Activated naive CD8-positive, alpha-beta T cell (primary cell): Measurements from ENCODE around the gene IFNGR2.
"Not testable (repeated sequence)": the region's sequence is repeated elsewhere in the genome, so short reads cannot be mapped to it uniquely, and the experiment has no call there.

ENCODE experiments used
- H3K27ac Mint-ChIP-seq: one replicate; pipeline ENCODE4 v1.8.0; 2021; ENCODE audit warnings: mixed read lengths
- H3K27me3 Mint-ChIP-seq: one replicate; pipeline ENCODE4 v1.8.0; 2021; ENCODE audit warnings: mixed read lengths
- H3K36me3 Mint-ChIP-seq: one replicate; pipeline ENCODE4 v1.8.0; 2021; ENCODE audit warnings: mixed read lengths
- H3K4me1 Mint-ChIP-seq: one replicate; pipeline ENCODE4 v1.8.0; 2021; ENCODE audit warnings: low read depth, mixed read lengths
- H3K4me3 Mint-ChIP-seq: one replicate; pipeline ENCODE4 v1.8.0; 2021; ENCODE audit warnings: mild to moderate bottlenecking, mixed read lengths
- H3K9me3 Mint-ChIP-seq: one replicate; pipeline ENCODE4 v1.8.0; 2021; ENCODE audit warnings: low read depth, mixed read lengths

Gene IFNGR2

GRCh38 chr21:33430858-33431257, 27.6 kb downstream of the IFNGR2 start:
- Mint-ChIP-seq H3K27me3 (no peaks in the 10 kb centered on the region), H3K4me3 (no peak overlapping the region), H3K4me1 (peaks cover 24% of the 10 kb centered on the region), H3K36me3 (peaks cover 17% of the 10 kb centered on the region), H3K27ac (no peak overlapping the region), H3K9me3 (no peaks in the 10 kb centered on the region)

GRCh38 chr21:33432496-33432895, 29.3 kb downstream of the IFNGR2 start:
- Mint-ChIP-seq H3K27me3 (no peaks in the 10 kb centered on the region), H3K4me3 (no peak overlapping the region), H3K9me3 (no peaks in the 10 kb centered on the region), H3K27ac (peak overlapping the region; percentile 66), H3K4me1 (peaks cover 25% of the 10 kb centered on the region), H3K36me3 (peaks cover 17% of the 10 kb centered on the region)

DNA sequence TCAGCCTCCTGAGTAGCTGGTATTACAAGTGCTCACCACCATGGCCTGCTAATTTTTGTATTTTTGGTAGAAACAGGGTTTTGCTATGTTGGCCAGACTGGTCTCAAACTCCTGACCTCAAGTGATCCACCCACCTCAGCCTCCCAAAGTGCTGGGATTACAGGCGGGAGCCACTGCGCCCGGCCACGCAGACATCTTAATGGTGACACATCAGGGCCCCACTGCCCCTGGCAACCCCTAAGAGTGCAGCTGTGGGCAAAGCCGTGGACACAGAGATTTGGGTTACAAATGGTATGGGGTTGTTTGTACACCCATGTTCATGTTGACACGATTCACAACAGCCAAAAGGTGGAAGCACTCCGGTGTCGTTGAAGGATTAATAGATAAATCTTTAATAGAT, 29.8 kb downstream of the IFNGR2 start:
- peaks cover 25% of the 10 kb centered on the region for H3K4me1 Mint-ChIP-seq
- peaks cover 17% of the 10 kb centered on the region for H3K36me3 Mint-ChIP-seq
- H3K27ac Mint-ChIP-seq: peak overlapping the region; percentile 78
- H3K4me3 Mint-ChIP-seq: no peak overlapping the region
- H3K27me3 Mint-ChIP-seq: no peaks in the 10 kb centered on the region
- no peaks in the 10 kb centered on the region for H3K9me3 Mint-ChIP-seq

- Mint-ChIP-seq H3K4me3 (peak overlapping the region; percentile 13), H3K36me3 (peaks cover 17% of the 10 kb centered on the region)
Measured at GRCh38 chr21:33433425-33434114, 30.4 kb downstream of the IFNGR2 start.

GRCh38 chr21:33434770-33435360, 31.7 kb downstream of the IFNGR2 start:
- peak overlapping the region; percentile 72 for H3K4me3 Mint-ChIP-seq
- H3K27me3 Mint-ChIP-seq: no peaks in the 10 kb centered on the region
- H3K9me3 Mint-ChIP-seq: no peaks in the 10 kb centered on the region
- H3K4me1 Mint-ChIP-seq: peaks cover 25% of the 10 kb centered on the region
- peaks cover 17% of the 10 kb centered on the region for H3K36me3 Mint-ChIP-seq
- H3K27ac Mint-ChIP-seq: peak overlapping the region; percentile 95

More at GRCh38 chr21:33433425-33434114, 30.4 kb downstream of the IFNGR2 start:
- H3K27ac Mint-ChIP-seq: peak overlapping the region; percentile 78
- no peaks in the 10 kb centered on the region for H3K9me3 Mint-ChIP-seq
- peaks cover 25% of the 10 kb centered on the region for H3K4me1 Mint-ChIP-seq
- H3K27me3 Mint-ChIP-seq: no peaks in the 10 kb centered on the region

- Mint-ChIP-seq H3K4me1 (peaks cover 29% of the 10 kb centered on the region), H3K9me3 (no peaks in the 10 kb centered on the region), H3K27me3 (no peaks in the 10 kb centered on the region), H3K36me3 (peaks cover 16% of the 10 kb centered on the region), H3K27ac (peak overlapping the region; percentile 58), H3K4me3 (no peak overlapping the region)
Measured at GRCh38 chr21:33437140-33437539, 33.9 kb downstream of the IFNGR2 start.

DNA sequence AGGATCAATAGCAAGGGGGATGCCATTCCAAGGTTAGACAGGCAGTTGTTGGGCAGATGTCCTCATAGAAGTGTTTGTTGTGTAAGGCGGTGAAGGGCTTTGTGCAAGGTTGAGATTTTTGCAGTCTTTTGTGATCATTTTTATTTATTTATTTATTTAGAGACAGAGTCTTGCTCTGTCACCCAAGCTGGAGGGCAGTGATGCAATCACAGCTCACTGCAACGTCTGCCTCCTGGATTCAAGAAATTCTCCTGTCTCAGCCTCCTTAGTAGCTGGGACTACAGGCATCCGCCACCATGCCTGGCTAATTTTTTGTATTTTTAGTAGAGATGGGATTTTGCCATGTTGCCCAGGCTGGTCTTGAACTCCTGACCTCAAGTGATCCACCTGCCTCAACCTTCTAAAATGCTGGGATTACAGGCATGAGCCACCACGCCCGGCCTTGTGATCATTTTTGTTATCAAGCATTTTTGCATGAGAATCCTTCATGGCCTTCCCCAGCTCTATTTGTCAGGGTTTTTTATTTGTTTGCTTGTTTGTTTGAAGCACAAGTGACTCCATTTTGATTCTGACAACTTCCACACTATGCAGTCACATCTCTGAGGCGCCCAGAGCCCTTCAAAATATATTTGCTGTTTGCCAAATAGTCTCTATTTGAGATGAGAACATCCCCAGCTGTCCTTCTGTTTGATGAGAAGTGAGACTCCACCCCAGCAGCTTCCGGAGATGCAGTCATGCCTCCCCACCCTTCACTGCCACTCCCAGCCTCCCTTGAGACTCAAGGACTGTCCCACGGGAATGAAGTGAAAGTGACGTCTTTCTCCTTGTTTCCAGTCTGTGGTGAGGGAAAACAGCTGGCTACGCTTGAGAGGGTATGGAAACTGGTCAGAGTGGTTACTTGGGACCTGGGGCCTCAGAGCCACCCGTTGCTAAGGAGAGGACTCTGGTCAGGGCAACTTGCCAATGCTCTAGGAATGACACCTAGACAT, 38.6 kb downstream of the IFNGR2 start:
- H3K4me1 Mint-ChIP-seq: peaks cover 8% of the 10 kb centered on the region
- H3K27ac Mint-ChIP-seq: no peak overlapping the region
- no peaks in the 10 kb centered on the region for H3K27me3 Mint-ChIP-seq
- H3K4me3 Mint-ChIP-seq: no peak overlapping the region
- H3K9me3 Mint-ChIP-seq: no peaks in the 10 kb centered on the region
- H3K36me3 Mint-ChIP-seq: peaks cover 7% of the 10 kb centered on the region

DNA sequence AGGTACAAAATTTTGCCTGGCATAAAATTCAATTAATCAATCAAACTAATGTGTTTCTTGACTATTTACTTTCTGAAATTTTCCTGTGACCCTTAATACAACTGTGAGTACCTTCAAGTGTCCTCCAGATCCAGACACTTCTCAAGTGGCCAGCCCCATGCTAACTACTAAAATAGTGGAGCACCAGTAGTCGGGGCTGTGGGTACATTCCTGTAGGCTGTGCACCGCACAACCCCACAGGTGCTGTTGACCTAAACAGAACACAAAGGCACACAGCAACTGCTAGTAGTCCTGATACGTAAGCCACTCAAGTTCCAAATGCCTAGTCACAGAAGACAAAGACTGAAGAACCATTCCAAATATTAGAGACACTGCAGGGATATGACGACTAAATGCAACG, 40.0 kb downstream of the IFNGR2 start:
- Mint-ChIP-seq H3K36me3 (peaks cover 7% of the 10 kb centered on the region), H3K27ac (no peak overlapping the region), H3K4me1 (peaks cover 7% of the 10 kb centered on the region), H3K9me3 (no peaks in the 10 kb centered on the region), H3K27me3 (no peaks in the 10 kb centered on the region), H3K4me3 (no peak overlapping the region)

- H3K9me3 Mint-ChIP-seq: no peaks in the 10 kb centered on the region
- H3K4me1 Mint-ChIP-seq: peaks cover 7% of the 10 kb centered on the region
- no peak overlapping the region for H3K4me3 Mint-ChIP-seq
- H3K36me3 Mint-ChIP-seq: peaks cover 4% of the 10 kb centered on the region
- H3K27ac Mint-ChIP-seq: no peak overlapping the region
- no peaks in the 10 kb centered on the region for H3K27me3 Mint-ChIP-seq
Measured at GRCh38 chr21:33444499-33444898, 41.3 kb downstream of the IFNGR2 start.

GRCh38 chr21:33446620-33447019, 43.4 kb downstream of the IFNGR2 start:
- not testable (repeated sequence) for H3K27me3 Mint-ChIP-seq, H3K36me3 Mint-ChIP-seq, H3K27ac Mint-ChIP-seq, H3K9me3 Mint-ChIP-seq, H3K4me3 Mint-ChIP-seq, H3K4me1 Mint-ChIP-seq

- Mint-ChIP-seq H3K4me1 (peaks cover 3% of the 10 kb centered on the region), H3K4me3 (no peak overlapping the region), H3K9me3 (no peaks in the 10 kb centered on the region), H3K27me3 (no peaks in the 10 kb centered on the region), H3K36me3 (peaks cover 2% of the 10 kb centered on the region), H3K27ac (no peak overlapping the region)
Measured at GRCh38 chr21:33449616-33450015, 46.4 kb downstream of the IFNGR2 start.

GRCh38 chr21:33451634-33452071, 48.4 kb downstream of the IFNGR2 start:
- no peaks in the 10 kb centered on the region for H3K4me1 Mint-ChIP-seq
- H3K9me3 Mint-ChIP-seq: no peaks in the 10 kb centered on the region
- no peak overlapping the region for H3K4me3 Mint-ChIP-seq
- H3K27me3 Mint-ChIP-seq: no peaks in the 10 kb centered on the region
- no peak overlapping the region for H3K27ac Mint-ChIP-seq
- peaks cover 2% of the 10 kb centered on the region for H3K36me3 Mint-ChIP-seq

GRCh38 chr21:33452362-33452761, 49.1 kb downstream of the IFNGR2 start:
- Mint-ChIP-seq H3K36me3 (peaks cover 2% of the 10 kb centered on the region), H3K27me3 (no peaks in the 10 kb centered on the region), H3K27ac (no peak overlapping the region), H3K4me3 (no peak overlapping the region), H3K4me1 (no peaks in the 10 kb centered on the region), H3K9me3 (no peaks in the 10 kb centered on the region)

DNA sequence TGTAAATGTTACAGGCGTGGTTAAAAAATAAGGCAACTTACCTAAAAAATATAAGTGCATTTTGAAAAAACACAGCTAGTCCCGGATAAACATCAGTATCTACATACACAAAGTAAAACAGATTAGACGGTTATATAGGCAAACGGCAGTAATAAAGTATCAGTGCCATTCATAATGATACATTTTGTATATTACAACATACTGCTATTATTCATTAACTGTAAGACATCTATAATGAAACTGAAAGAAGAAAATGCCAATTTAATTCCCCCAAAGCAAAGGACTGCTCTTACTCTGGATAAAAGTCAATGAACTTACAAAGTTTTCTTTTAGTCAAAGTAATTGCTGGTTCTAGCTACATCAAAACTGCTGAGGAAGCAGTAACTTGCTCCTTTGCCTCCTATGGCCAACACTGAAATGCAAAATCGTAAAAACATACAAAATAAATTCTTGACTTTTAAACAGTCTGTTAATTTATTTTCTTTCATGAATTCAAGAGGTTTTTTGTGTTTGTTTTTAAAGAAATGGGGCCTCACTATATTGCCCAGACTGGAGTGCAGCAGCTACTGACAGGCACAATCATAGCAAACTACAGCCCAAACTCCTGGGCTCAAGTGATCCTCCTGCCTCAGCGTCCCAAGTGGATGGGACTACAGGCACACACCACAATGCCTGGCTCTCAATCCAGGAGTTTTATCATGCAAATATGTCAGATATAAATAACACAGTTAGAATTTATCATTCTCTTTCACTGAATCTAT, 52.7 kb downstream of the IFNGR2 start:
- H3K27ac Mint-ChIP-seq: no peak overlapping the region
- H3K9me3 Mint-ChIP-seq: no peaks in the 10 kb centered on the region
- no peaks in the 10 kb centered on the region for H3K4me1 Mint-ChIP-seq
- H3K36me3 Mint-ChIP-seq: peaks cover 3% of the 10 kb centered on the region
- H3K27me3 Mint-ChIP-seq: no peaks in the 10 kb centered on the region
- H3K4me3 Mint-ChIP-seq: no peak overlapping the region
